HG03460 (cell line): ENCODE data around the gene CGB5.
"Not testable (repeated sequence)": the region's sequence is repeated elsewhere in the genome, so short reads cannot be mapped to it uniquely, and the experiment has no call there.

Experiments used
- ATAC-seq: cut with Tn5 transposase; IDR thresholded peaks from one replicate; pipeline ENCODE4 v1.9.1; 2021; ENCODE audit not compliant: unreplicated experiment

Gene CGB5

DNA sequence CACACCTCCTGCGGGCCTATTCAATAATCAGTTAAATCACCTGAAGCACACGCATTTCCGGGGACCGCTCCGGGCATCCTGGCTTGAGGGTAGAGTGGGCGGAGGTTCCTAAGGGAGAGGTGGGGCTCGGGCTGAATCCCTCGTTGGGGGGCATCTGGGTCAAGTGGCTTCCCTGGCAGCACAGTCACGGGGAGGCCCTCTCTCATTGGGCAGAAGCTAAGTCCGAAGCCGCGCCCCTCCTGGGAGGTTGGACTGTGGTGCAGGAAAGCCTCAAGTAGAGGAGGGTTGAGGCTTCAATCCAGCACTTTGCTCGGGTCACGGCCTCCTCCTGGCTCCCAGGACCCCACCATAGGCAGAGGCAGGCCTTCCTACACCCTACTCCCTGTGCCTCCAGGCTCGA, at the start of gene CGB5:
Gene CGB5 (plus strand): TSS at position 301 of the 400 bp plus-strand sequence. CDS start 362 bp downstream, outside the sequence.
- not testable (repeated sequence) for ATAC-seq

DNA sequence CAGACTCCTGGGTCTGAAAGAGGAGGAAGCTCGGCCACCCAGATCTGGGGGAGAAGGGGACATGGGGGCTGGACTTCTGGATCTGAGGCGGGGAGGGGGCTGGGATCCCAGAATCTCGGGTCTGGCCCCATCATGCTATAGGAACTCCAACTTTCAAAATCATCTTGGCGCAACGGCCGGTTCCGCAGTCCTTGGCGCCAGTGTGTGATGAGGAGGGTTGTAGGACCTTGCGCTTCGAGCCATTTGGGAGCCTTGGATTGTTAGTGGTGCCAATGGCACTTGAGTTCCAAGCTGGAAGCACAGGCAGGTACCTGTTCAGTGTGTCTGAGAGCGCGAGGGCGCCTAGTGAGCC, 49.6 kb upstream of the CGB5 start:
- ATAC-seq, result no peak

DNA sequence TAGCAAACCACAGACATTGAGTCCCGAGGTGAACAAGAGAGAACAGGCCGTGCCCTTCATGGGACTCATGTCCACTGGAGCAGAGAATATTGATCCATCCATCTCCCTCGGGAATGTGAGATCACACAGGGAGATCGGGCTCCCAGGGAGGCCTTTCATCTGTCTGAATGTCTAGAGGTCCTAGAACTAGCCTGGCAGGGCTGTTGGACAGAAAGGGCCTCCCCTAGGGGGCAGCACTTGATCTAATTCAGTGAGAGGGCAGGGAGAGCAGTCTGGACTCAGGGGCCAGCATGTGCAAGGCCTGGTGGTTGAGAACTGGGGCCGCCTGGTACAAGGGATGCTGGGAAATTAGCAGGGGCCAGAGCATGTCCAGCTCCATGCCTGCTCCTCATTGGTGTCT, 45.7 kb upstream of the CGB5 start:
- no peak for ATAC-seq

DNA sequence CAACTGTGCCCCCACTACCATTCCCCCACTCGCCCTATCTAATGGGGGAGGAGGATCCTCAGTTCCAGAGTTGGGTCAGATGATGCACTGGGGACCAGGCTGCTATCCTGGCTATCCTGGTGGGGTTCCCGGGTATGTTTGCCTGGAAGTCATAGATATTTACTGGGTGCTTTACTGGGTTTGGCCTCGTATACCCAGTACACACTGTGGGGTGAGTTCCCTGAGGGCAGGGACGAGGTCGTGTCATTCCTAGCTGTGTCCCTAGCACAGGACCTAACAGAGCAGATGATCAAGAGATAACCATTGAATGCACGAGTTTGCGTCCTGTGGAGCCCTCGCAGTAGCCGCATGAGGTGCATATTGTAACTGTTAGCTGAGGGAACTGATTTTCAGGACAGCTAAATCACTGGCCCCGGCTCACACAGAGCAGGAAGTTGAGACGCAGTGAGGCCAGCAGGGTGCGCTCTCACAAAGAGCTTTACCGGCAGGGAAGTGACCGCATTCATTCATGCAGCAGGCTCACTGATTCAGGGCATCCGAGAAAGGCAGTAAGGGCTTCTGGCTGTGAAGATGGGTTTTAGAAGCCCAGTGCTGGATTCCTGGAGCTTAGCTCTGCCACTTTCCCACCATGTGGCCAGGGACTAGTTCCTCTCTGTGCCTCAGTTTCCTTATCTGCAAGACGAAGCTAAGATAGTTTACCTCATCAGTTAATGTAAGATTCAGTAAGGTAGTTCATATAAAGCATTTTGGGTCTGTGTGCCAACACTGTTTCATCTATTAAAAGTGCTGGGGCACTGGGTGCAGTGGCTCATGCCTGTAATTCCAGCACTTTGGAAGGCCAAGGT, 43.9 kb upstream of the CGB5 start:
- ATAC-seq, result no peak

DNA sequence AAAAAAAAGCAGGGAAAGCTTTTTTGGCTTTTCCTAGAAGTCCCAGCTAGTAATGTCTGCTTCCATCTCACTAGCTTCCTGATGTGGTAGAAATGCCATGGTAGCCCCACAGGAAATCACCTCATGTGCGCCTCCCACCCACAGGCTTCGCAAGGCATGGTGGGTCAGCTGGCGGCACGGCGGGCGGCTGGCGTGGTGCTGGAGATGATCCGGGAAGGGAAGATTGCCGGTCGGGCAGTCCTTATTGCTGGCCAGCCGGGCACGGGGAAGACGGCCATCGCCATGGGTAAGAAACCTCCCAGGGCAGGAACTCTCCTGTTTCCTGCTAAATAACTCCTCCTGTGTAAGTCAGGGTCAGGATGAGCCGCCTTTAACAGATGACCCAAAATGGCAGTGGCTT, 39.5 kb upstream of the CGB5 start:
- no peak for ATAC-seq

DNA sequence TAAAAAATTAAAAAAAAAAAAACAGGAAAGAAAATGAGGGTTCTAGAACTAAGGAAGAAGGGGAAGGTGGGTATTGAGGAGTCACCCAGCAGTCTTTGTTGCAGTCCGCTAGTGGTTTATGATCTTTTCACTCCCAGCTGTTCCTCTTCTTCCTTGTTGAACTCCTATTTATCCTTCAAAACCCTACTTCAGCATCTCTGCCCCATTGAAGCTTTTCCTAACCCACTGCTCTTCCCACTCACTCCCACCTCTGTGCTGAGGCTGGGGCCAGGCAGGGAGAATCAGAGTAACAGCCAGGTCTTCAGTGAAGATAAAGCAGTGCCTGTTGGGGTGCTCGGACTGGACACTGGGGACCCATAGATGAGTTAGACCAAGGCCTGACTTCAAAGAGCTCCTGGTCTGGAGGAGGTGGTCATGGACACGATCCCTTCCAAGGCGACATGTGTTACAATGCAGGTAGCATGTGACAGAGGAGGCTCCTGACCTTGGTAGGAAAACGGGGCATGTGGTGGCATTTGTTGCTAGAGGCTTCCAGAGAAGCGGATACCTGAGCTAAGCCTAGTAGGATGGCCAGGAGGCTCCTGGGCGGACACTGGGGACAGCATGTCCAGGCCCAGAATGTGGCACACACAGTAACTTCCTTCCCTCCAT, 38.6 kb upstream of the CGB5 start:
- no peak for ATAC-seq

DNA sequence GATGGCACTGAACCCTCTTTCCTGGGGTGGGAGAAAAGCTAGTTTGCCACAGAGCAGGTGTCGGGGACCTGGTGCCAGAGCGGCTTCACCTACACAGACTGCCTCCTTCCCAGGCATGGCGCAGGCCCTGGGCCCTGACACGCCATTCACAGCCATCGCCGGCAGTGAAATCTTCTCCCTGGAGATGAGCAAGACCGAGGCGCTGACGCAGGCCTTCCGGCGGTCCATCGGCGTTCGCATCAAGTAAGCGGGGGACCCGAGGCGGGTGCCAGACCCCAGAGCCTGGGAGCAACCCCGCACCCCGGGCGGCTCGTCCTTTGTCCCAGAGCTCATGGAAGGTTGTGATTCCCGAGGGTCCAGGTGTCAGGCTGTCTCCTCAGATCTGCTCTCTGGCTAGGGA, 36.7 kb upstream of the CGB5 start:
- no peak for ATAC-seq

DNA sequence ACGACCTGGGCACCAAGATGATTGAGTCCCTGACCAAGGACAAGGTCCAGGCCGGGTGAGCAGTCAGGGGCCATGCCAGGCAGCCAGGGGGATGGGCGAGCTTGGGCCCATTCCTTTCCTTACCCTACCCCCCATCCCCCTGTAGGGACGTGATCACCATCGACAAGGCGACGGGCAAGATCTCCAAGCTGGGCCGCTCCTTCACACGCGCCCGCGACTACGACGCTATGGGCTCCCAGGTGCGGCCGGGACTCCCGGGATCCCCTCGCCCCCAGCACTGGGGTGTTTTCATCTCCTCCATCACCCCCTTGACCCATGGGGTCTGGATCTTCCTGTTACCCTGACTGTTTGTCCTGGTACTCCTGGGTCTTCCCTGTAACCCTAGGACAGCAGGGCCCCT, 33.8 kb upstream of the CGB5 start:
- no peak for ATAC-seq

DNA sequence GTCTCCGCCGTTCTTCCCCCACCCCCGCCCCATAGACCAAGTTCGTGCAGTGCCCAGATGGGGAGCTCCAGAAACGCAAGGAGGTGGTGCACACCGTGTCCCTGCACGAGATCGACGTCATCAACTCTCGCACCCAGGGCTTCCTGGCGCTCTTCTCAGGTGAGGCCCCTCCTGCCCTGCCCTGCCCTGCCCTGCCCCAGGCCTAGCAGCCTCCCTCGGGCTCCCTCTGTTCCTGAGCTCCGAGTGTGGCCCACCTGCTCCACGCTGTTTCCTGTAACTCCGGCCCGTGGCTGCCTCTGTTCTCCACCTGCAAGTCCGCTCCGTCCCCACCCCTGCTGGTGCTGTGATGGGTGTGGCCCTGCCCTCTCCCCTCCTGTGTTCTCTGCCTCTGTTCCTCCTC, 33.2 kb upstream of the CGB5 start:
- no peak for ATAC-seq

DNA sequence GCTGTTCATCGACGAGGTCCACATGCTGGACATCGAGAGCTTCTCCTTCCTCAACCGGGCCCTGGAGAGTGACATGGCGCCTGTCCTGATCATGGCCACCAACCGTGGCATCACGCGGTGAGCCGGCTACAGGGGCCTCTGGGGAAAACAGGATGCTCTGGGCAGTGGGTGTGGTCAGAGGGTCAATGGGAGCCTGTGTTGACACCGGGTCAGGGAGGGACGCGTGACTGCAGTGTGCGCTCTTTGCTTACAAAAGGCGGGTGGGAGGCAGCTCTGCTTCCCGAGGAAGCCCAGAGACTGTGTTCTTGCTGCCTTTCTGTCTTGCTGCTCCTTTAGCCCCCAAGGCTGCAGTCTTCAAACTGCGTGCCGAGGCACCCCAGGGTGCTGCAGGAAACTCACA, 32.5 kb upstream of the CGB5 start:
- ATAC-seq, result no peak

DNA sequence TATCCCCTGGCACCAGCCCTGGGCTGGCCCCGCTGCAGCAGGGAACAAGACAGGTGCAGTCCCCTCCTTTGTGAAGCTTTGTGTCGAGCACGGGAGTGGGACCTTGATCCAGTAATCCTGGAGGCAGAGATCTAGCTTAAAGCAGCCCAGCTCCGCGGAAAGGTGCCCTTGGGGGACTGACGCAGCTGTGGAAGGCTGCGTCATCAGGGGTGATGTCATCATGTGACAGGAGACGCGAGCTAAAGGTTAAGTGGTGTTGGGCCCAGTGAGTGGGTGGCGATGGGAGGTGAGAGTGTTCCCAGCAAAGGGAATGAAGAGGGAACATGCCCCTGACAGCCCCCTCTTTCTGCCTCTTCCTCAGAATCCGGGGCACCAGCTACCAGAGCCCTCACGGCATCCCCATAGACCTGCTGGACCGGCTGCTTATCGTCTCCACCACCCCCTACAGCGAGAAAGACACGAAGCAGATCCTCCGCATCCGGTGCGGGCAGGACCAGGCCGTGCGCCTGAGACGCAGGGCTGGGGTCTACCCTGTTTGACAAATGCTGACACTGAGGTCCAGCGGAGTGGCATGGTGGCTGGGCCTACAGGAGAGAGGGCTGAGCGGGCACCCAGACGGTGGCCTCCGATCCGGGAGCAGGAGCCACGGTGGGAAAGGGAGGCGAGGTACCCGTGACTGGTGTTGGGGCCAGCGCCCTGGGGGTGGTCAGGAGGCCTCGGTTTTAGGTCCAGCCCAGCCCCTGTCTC, 29.4 kb upstream of the CGB5 start:
- no peak for ATAC-seq

DNA sequence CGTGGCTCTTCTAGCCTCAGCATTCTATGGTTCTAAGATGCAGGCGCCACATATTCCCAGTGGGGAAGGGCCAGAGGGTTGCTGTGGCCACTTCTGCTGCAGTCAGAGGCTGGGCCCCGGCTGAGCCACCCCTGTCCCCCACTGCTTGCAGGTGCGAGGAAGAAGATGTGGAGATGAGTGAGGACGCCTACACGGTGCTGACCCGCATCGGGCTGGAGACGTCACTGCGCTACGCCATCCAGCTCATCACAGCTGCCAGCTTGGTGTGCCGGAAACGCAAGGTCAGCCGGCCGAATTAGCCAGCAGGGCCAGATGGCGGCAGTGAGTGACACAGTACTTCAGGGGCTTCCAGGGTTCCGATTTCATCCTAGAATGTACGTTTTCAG, 28.8 kb upstream of the CGB5 start:
- ATAC-seq, result no peak

DNA sequence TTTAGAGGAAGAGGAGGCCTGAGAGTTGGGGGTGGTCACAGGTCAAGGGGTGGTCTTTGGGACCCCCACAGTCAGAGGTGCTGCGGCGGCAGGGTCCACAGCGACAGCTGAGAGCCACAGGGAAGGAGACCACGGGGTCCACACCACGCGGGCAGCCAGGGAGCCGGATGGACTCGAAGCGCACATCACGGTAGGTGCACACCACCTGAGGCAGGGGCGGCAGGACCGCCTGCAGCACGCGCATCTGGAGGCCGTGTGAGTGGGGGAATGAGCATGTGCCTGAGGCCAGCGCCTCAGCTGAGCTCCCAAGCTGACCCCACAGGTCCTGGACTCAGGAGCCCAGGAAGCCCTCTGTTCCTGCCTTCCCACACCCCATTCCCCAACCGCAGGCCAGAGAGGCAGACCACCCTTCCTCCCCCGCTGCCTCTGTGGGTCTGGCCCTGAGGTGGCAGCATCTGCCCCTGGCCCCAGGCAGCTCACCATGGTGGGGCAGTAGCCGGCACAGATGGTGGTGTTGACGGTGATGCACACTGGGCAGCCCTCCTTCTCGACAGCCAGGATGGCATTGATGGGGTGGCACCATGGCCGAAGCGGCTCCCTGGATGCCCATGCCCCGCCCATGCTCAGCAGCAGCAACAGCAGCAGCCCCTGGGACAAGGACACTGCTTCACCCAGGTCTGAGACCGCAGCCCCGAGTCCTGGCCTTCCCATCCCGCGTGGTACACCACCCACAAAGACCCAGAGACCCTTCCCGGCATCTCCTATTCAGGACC, 27.4 kb upstream of the CGB5 start:
- no peak for ATAC-seq

DNA sequence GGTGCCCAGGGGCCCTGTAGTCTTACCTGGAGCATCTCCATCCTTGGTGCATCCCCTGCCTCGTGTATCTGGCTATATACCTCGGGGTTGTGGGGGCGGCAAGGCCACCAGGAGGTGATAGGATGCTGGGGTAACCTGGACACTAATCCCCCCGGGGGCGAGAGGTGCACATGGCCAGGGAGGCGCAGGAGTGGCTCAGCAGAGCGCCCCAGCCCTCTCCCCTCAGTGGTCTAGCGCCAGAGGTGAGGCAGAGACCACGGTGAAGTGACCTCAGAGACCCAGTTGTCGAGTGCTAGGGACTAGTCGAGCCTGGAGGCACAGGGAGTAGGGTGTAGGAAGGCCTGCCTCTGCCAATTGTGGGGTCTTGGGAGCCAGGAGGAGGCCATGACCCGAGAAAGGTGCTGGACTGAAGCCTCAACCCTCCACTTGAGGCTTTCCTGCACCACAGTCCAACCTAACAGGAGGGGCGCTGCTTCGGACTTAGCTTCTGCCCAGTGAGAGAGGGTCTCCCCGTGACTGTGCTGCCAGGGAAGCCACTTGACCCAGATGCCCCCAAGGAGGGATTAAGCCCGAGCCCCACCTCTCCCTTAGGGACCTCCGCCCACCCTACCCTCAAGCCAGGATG, 26.5 kb upstream of the CGB5 start, which contains the start of gene LHB:
Gene LHB (minus strand): TSS at position 51 of the 625 bp plus-strand sequence. CDS start 10 bp downstream, at position 41.
- ATAC-seq, result no peak

DNA sequence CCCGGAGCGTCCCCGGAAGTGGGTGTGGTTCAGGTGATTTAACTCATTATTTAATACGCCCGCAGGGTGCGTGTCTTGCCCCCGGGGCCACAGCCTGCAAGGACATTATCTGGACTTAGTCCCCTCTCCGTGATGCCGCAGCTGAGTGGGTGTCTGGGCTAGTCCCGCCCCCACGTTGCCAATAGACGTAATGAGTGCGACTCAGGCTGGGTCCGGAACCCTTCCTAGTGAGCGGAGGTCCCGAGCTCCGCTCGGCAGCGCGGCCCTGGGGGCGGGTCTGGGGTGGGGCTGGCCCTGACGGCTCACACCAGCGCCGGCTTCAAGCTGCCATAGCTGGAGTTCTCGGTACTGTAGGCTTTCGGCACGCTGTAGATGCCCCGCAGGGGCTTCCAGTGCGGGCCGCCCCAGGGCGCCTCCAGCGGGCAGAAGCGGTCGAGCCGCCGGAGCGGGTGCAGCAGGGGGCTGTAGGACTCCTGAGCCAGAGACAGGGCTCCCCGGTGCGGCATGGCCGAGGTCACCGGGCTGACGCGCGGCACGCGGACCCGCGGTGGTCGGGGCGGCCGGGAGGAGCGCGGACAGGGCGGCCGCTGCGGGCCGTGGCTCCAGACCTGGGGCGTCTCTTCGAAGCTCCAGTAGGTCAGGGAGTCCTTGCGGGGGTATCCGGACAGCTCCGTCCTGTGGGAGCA, 25.8 kb upstream of the CGB5 start:
- ATAC-seq, result no peak

DNA sequence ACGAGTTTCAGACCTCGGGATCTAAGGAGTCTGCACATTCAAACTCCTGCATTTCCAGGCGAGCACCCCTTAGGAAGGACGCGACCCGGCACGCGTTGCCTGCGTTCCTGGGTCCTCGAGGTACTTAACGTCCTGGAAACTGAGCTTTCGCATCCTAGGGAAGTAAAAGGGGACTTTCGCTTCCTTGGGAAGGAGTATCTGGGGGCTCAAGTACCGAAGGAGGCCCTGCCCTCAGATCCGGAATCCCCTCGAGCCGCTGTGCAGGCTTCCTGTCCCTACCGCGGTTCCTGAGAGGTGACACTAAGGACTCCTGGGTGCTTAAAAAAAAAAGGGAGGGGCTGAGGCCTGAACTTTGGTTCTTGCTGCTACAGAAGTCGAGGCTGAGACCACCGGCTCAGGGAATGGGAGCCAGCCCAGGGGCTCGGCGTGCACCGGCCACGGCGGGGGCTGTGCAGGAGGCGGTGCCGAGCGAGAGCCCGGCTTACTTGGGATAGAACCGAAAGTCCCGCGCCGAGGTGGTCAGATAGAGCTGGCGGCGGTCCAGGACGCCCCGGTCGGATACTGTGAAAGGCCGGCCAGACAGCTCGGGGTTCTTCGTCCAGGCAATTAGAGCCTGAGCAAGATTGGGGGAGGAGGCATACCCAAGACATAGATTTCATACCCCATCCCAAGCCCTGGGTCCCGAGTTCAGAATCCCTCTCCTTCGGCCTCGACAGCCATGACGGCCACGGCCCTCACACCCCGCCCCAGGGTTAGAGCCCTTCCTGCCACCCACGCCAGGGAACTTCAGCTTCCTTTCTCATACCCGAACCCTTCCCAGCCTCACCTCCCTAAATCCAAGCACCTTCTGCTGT, 25.0 kb upstream of the CGB5 start:
- ATAC-seq, result not testable (repeated sequence)

DNA sequence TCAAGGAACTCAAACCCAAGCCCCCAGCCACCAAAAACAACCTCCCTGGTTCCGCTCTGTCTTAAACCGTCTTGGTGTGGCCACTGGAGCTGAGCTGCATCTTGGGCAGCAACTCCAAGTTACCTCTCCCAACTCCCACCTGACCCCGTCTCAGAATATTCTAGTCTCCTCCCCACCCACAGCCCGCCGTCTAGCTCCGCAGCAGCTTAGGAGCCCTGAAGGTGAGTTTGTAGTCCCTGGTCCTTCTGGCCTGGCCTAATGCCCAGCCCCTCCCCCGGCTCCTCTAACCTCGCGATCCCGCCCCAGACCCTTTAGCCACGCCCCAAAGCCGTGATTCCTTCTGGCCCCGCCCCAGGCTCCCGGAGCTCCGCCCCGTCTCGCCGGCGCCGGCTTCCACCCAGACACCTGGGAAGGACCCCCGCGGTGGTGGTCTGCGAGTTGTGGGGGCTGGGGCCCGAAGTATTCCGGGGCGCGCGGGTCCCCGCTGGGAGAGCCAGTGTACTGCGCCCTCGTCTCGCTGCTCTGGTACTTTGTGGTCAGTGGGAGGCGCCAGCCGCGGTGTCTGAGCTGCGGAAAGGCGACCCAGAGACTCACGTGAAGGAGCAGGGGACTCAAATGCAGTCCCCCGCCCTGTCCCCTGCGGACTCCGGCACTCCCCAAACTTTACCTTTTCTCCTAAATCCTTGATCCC, 24.3 kb upstream of the CGB5 start:
- ATAC-seq, result no peak

DNA sequence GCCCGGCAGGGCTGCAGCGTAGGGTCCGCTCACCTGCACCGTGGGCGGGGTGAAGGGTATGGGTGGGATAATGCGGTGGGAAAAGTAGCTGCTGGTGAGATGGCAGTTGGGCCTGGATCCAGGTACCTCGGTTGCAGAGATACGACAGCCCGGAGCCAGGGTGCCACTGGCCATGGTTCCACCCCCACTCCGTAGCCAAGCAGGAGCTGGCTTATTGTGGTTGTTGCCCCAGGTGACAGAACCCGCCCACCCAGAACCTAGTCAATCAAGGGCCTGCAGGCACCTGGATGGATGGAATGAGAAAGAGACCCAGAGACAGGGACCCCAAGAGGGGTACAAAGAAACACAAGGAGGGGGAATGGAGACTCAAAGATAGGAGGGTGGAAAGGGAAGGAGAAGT, 23.3 kb upstream of the CGB5 start:
- ATAC-seq, result no peak
